Stimulated activated naive CD8-positive, alpha-beta T cell treated with anti-CD3 and anti-CD28 coated beads, Interleukin-15, amount 100 ng/mL, for 72 hours (primary cell): ENCODE data around the gene CARMIL3.
"Not testable (repeated sequence)": the region's sequence is repeated elsewhere in the genome, so short reads cannot be mapped to it uniquely, and the experiment has no call there.

Source experiments
- ATAC-seq: fragments of 150-1000 bp; cut with Tn5 transposase; 2 replicates; pipeline ENCODE4 v1.10.0; 2021; ENCODE audit warnings: mild to moderate bottlenecking, moderate library complexity
- DNase-seq, 2 donors: peaks; one replicate each; pipeline ENCODE4 v3.0.0; 2021 to 2022
- H3K27ac Mint-ChIP-seq, 2 donors: one replicate each; pipeline ENCODE4 v1.8.0; 2022; ENCODE audit warnings: mild to moderate bottlenecking in 2 of 2, mixed read lengths in 2 of 2, moderate library complexity in 2 of 2
- H3K27me3 Mint-ChIP-seq: one replicate; pipeline ENCODE4 v1.8.0; 2022; ENCODE audit warnings: mixed read lengths
- H3K4me1 Mint-ChIP-seq: one replicate; pipeline ENCODE4 v1.8.0; 2022; ENCODE audit warnings: mild to moderate bottlenecking, mixed read lengths
- H3K4me3 Mint-ChIP-seq, 2 donors: one replicate each; pipeline ENCODE4 v1.8.0; 2022; ENCODE audit warnings: mild to moderate bottlenecking in 2 of 2, mixed read lengths in 2 of 2, moderate library complexity in 1 of 2
- H3K9me3 Mint-ChIP-seq, 2 donors: one replicate each; pipeline ENCODE4 v1.8.0; 2022; ENCODE audit warnings: mixed read lengths in 2 of 2

The CARMIL3 gene

GRCh38 chr14:24032727-24033418, 18.9 kb upstream of the CARMIL3 start:
- Mint-ChIP-seq H3K4me3 (no peak overlapping the region), H3K27me3 (peaks cover 5% of the 10 kb centered on the region), H3K27ac (no peak overlapping the region), H3K4me1 (peaks cover 15% of the 10 kb centered on the region), H3K9me3 (peaks cover 7 to 18% of the 10 kb centered on the region in 2 donors)
- DNase-seq (no peak), ATAC-seq (no peak)

- not testable (repeated sequence) for H3K27me3 Mint-ChIP-seq, DNase-seq
- ATAC-seq = peak; percentile 53
- Mint-ChIP-seq H3K27ac (peak overlapping the region in 1 of 2 donors; percentile 43), H3K4me1 (peaks cover 15% of the 10 kb centered on the region), H3K9me3 (peaks cover 7 to 18% of the 10 kb centered on the region in 2 donors), H3K4me3 (peak overlapping the region; percentile 89 to 96)
Observed at GRCh38 chr14:24035769-24036168, 16.0 kb upstream of the CARMIL3 start.

GRCh38 chr14:24036169-24036962, 15.4 kb upstream of the CARMIL3 start:
- peaks cover 15% of the 10 kb centered on the region for H3K4me1 Mint-ChIP-seq
- H3K27ac Mint-ChIP-seq = peak overlapping the region; percentile 87 to 91
- peak; percentile 87 for ATAC-seq

GRCh38 chr14:24036963-24037657, 14.7 kb upstream of the CARMIL3 start:
- not testable (repeated sequence) for H3K9me3 Mint-ChIP-seq, H3K27me3 Mint-ChIP-seq, DNase-seq
- H3K27ac Mint-ChIP-seq = peak overlapping the region; percentile 87 to 91
- ATAC-seq = peak; percentile 29
- H3K4me1 Mint-ChIP-seq = peaks cover 15% of the 10 kb centered on the region
- H3K4me3 Mint-ChIP-seq = peak overlapping the region; percentile 89 to 96

More at GRCh38 chr14:24036169-24036962, 15.4 kb upstream of the CARMIL3 start:
- DNase-seq = peak; percentile 67 to 68
- Mint-ChIP-seq H3K9me3 (peaks cover 3 to 12% of the 10 kb centered on the region in 2 donors), H3K4me3 (peak overlapping the region; percentile 89 to 96), H3K27me3 (peaks cover 5% of the 10 kb centered on the region)

GRCh38 chr14:24037658-24038037, 14.2 kb upstream of the CARMIL3 start:
- Mint-ChIP-seq H3K9me3 (peaks cover 0 to 1% of the 10 kb centered on the region in 2 donors), H3K27me3 (peaks cover 8% of the 10 kb centered on the region), H3K4me1 (peaks cover 15% of the 10 kb centered on the region), H3K27ac (no peak overlapping the region), H3K4me3 (no peak overlapping the region)
- no peak for DNase-seq
- no peak for ATAC-seq

- ATAC-seq (no peak), DNase-seq (no peak)
- Mint-ChIP-seq H3K9me3 (no peaks in the 10 kb centered on the region), H3K27me3 (peaks cover 12% of the 10 kb centered on the region), H3K4me3 (no peak overlapping the region), H3K4me1 (peaks cover 15% of the 10 kb centered on the region), H3K27ac (peak overlapping the region in 1 of 2 donors; percentile 24)
Observed at GRCh38 chr14:24038686-24039085, 13.1 kb upstream of the CARMIL3 start.

GRCh38 chr14:24040692-24041091, 11.1 kb upstream of the CARMIL3 start:
- Mint-ChIP-seq H3K4me3 (no peak overlapping the region), H3K27me3 (peaks cover 12% of the 10 kb centered on the region), H3K9me3 (no peaks in the 10 kb centered on the region), H3K4me1 (peaks cover 18% of the 10 kb centered on the region), H3K27ac (no peak overlapping the region)
- ATAC-seq = no peak
- no peak for DNase-seq

GRCh38 chr14:24042746-24043145, 9.1 kb upstream of the CARMIL3 start:
- Mint-ChIP-seq H3K27me3 (peaks cover 12% of the 10 kb centered on the region), H3K4me1 (peaks cover 11% of the 10 kb centered on the region), H3K4me3 (no peak overlapping the region), H3K9me3 (no peaks in the 10 kb centered on the region), H3K27ac (no peak overlapping the region)
- DNase-seq (no peak), ATAC-seq (no peak)

GRCh38 chr14:24049002-24049401, 2.8 kb upstream of the CARMIL3 start:
- H3K27ac Mint-ChIP-seq = not testable (repeated sequence)
- Mint-ChIP-seq H3K27me3 (peaks cover 37% of the 10 kb centered on the region), H3K4me1 (peaks cover 34% of the 10 kb centered on the region)

GRCh38 chr14:24050753-24051152, 1.1 kb upstream of the CARMIL3 start:
- H3K9me3 Mint-ChIP-seq, DNase-seq, ATAC-seq: not testable (repeated sequence)
- peaks cover 24% of the 10 kb centered on the region for H3K4me1 Mint-ChIP-seq
- peak overlapping the region; percentile 45 to 89 for H3K27ac Mint-ChIP-seq
- peak overlapping the region; percentile 59 to 80 for H3K4me3 Mint-ChIP-seq
- peaks cover 54% of the 10 kb centered on the region for H3K27me3 Mint-ChIP-seq

More at GRCh38 chr14:24049002-24049401, 2.8 kb upstream of the CARMIL3 start:
- H3K4me3 Mint-ChIP-seq, H3K9me3 Mint-ChIP-seq, ATAC-seq, DNase-seq: not testable (repeated sequence)

GRCh38 chr14:24051176-24051788, 527 bp upstream of the CARMIL3 start:
- Mint-ChIP-seq H3K9me3 (no peaks in the 10 kb centered on the region), H3K27me3 (peaks cover 54% of the 10 kb centered on the region), H3K27ac (peak overlapping the region; percentile 45 to 89), H3K4me3 (peak overlapping the region; percentile 59 to 80), H3K4me1 (peaks cover 23% of the 10 kb centered on the region)
- DNase-seq = no peak
- peak; percentile 2 for ATAC-seq

GRCh38 chr14:24052656-24053547, 1.1 kb downstream of the CARMIL3 start:
- ATAC-seq (peak; percentile 87), DNase-seq (peak; percentile 48 to 67)
- peaks cover 54% of the 10 kb centered on the region for H3K27me3 Mint-ChIP-seq

GRCh38 chr14:24053548-24054323, 1.9 kb downstream of the CARMIL3 start:
- Mint-ChIP-seq H3K4me3 (peak overlapping the region in 1 of 2 donors; percentile 83), H3K27ac (peak overlapping the region; percentile 7 to 36), H3K9me3 (no peaks in the 10 kb centered on the region), H3K4me1 (peaks cover 28% of the 10 kb centered on the region), H3K27me3 (peaks cover 52% of the 10 kb centered on the region)
- DNase-seq = no peak
- ATAC-seq = peak; percentile 2

More at GRCh38 chr14:24052656-24053547, 1.1 kb downstream of the CARMIL3 start:
- H3K27ac Mint-ChIP-seq = peak overlapping the region in 1 of 2 donors; percentile 36
- H3K4me1 Mint-ChIP-seq = peaks cover 23% of the 10 kb centered on the region
- peak overlapping the region; percentile 78 to 83 for H3K4me3 Mint-ChIP-seq
- no peaks in the 10 kb centered on the region for H3K9me3 Mint-ChIP-seq

GRCh38 chr14:24054324-24054641, 2.5 kb downstream of the CARMIL3 start:
- H3K4me3 Mint-ChIP-seq = no peak overlapping the region
- ATAC-seq (no peak), DNase-seq (no peak)
- peaks cover 46% of the 10 kb centered on the region for H3K27me3 Mint-ChIP-seq
- peaks cover 28% of the 10 kb centered on the region for H3K4me1 Mint-ChIP-seq
- H3K9me3 Mint-ChIP-seq = no peaks in the 10 kb centered on the region
- H3K27ac Mint-ChIP-seq = no peak overlapping the region
